ENCODE results near the gene FAIM2. TPM values are rescaled to one million over a fixed set of nuclear protein-coding genes. Genes with fewer than 3 reads are reported as not detected.

FAIM2 gene
- total and polyA plus RNA-seq, 9 of the 15 experiments (the other 6 are each of a cell fraction or from before 2014, with no cell fraction given), result 0.01 to 0.10 TPM; not detected in 7

DNA sequence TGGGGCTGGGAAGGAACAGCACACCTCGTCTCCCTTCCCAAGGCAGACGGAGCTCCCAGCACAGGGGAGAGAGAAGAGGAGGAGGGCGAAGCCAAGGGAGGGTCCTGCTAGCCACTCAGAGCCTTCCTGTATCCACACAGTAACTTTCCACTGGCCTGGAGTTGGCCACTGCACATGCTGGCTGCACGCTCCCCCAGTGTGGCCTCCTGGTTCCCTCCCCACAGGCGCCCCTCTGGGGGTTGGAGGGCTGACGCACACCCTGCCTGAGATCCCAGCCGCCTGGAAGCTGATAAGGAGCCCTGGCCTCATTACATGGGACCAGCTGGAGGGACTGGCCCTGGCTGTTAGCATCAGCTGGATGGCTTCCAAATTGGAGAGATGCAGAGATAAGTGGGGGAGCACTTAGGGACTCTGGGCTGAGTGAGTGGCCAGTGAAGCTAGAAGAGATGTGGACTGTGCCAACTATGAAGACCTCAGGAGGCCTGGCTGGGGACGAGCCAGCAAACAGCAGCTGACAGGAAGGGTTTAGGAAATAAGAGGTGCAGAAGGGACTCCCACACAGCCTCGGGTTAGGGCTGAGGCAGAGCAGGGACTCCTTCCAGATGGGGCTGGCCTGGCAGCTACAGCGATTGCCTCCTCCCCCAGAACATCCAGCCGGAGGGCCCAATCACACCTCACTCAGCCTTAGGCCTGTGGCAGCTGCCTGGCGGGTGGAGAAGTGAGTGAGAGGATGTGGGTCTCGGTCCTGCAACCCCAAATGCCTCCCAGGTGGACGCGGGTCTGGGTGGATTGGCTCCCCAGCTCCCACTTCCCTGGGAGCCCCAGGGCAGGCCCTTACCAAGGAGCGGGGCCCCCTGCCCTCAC is 34.5 kb downstream of the FAIM2 start (continued):
- TF ChIP-seq ZC3H4 (CRISPR knock-in tag; IDR thresholded peaks at IDR 0.05; ENCODE audit: borderline replicate concordance) (no peak), MXI1 (IDR thresholded peaks at IDR 0.05; ENCODE audit: low read depth, low read length) (no peak), PML (IDR thresholded peaks at IDR 0.05; ENCODE audit: low read length) (peak; percentile 95), ZNF282 (CRISPR knock-in tag; IDR thresholded peaks at IDR 0.05) (no peak), ZNF668 (CRISPR knock-in tag; IDR thresholded peaks at IDR 0.05) (0 out of 2 replicates have a peak, but pooled peaks have one; percentile 29), ZEB2 (IDR thresholded peaks at IDR 0.05) (peak; percentile 79), ZNF644 (tag; IDR thresholded peaks at IDR 0.05; ENCODE audit: low read depth) (peak; percentile 95), BHLHE40 (IDR thresholded peaks at IDR 0.05; ENCODE audit: low read length) (peak; percentile 94), KLF16 (IDR thresholded peaks at IDR 0.05) (peak; percentile 99), ZNF146 (CRISPR knock-in tag; IDR thresholded peaks at IDR 0.05; ENCODE audit: unreplicated experiment) (no peak), HDAC8 (tag; IDR thresholded peaks at IDR 0.05) (no peak), CREM (IDR thresholded peaks at IDR 0.05; ENCODE audit: low read depth) (peak; percentile 93), ESRRB (CRISPR knock-in tag; IDR thresholded peaks at IDR 0.05; ENCODE audit: borderline replicate concordance) (no peak)
- TF ChIP-seq, protein P1, sequence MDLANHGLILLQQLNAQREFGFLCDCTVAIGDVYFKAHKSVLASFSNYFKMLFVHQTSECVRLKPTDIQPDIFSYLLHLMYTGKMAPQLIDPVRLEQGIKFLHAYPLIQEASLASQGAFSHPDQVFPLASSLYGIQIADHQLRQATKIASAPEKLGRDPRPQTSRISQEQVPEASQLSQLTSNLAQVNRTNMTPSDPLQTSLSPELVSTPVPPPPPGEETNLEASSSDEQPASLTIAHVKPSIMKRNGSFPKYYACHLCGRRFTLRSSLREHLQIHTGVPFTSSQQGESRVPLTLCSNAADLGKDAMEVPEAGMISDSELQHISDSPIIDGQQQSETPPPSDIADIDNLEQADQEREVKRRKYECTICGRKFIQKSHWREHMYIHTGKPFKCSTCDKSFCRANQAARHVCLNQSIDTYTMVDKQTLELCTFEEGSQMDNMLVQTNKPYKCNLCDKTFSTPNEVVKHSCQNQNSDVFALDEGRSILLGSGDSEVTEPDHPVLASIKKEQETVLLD (IDR thresholded peaks at IDR 0.05), result peak; percentile 86
- TF ChIP-seq, protein P2, sequence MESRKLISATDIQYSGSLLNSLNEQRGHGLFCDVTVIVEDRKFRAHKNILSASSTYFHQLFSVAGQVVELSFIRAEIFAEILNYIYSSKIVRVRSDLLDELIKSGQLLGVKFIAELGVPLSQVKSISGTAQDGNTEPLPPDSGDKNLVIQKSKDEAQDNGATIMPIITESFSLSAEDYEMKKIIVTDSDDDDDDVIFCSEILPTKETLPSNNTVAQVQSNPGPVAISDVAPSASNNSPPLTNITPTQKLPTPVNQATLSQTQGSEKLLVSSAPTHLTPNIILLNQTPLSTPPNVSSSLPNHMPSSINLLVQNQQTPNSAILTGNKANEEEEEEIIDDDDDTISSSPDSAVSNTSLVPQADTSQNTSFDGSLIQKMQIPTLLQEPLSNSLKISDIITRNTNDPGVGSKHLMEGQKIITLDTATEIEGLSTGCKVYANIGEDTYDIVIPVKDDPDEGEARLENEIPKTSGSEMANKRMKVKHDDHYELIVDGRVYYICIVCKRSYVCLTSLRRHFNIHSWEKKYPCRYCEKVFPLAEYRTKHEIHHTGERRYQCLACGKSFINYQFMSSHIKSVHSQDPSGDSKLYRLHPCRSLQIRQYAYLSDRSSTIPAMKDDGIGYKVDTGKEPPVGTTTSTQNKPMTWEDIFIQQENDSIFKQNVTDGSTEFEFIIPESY (CRISPR knock-in tag; IDR thresholded peaks at IDR 0.05), result peak; percentile 61
- TF ChIP-seq, protein P3, sequence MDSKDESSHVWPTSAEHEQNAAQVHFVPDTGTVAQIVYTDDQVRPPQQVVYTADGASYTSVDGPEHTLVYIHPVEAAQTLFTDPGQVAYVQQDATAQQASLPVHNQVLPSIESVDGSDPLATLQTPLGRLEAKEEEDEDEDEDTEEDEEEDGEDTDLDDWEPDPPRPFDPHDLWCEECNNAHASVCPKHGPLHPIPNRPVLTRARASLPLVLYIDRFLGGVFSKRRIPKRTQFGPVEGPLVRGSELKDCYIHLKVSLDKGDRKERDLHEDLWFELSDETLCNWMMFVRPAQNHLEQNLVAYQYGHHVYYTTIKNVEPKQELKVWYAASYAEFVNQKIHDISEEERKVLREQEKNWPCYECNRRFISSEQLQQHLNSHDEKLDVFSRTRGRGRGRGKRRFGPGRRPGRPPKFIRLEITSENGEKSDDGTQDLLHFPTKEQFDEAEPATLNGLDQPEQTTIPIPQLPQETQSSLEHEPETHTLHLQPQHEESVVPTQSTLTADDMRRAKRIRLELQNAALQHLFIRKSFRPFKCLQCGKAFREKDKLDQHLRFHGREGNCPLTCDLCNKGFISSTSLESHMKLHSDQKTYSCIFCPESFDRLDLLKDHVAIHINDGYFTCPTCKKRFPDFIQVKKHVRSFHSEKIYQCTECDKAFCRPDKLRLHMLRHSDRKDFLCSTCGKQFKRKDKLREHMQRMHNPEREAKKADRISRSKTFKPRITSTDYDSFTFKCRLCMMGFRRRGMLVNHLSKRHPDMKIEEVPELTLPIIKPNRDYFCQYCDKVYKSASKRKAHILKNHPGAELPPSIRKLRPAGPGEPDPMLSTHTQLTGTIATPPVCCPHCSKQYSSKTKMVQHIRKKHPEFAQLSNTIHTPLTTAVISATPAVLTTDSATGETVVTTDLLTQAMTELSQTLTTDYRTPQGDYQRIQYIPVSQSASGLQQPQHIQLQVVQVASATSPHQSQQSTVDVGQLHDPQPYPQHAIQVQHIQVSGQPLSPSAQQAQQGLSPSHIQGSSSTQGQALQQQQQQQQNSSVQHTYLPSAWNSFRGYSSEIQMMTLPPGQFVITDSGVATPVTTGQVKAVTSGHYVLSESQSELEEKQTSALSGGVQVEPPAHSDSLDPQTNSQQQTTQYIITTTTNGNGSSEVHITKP (IDR thresholded peaks at IDR 0.05; ENCODE audit: partially characterized antibody), result peak; percentile 88
- TF ChIP-seq, protein P4, sequence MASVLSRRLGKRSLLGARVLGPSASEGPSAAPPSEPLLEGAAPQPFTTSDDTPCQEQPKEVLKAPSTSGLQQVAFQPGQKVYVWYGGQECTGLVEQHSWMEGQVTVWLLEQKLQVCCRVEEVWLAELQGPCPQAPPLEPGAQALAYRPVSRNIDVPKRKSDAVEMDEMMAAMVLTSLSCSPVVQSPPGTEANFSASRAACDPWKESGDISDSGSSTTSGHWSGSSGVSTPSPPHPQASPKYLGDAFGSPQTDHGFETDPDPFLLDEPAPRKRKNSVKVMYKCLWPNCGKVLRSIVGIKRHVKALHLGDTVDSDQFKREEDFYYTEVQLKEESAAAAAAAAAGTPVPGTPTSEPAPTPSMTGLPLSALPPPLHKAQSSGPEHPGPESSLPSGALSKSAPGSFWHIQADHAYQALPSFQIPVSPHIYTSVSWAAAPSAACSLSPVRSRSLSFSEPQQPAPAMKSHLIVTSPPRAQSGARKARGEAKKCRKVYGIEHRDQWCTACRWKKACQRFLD (CRISPR knock-in tag; IDR thresholded peaks at IDR 0.05), result peak; percentile 99
- TF ChIP-seq, protein P5, sequence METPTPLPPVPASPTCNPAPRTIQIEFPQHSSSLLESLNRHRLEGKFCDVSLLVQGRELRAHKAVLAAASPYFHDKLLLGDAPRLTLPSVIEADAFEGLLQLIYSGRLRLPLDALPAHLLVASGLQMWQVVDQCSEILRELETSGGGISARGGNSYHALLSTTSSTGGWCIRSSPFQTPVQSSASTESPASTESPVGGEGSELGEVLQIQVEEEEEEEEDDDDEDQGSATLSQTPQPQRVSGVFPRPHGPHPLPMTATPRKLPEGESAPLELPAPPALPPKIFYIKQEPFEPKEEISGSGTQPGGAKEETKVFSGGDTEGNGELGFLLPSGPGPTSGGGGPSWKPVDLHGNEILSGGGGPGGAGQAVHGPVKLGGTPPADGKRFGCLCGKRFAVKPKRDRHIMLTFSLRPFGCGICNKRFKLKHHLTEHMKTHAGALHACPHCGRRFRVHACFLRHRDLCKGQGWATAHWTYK (CRISPR knock-in tag; IDR thresholded peaks at IDR 0.05), result peak; percentile 90
